GM12801 (cell line): ENCODE data around the gene C4orf51.

Experiments
- CTCF ChIP-seq: IDR thresholded peaks from one replicate; pipeline ENCODE4 v1.5.1; 2011; ENCODE audit warnings: control low read depth; ENCODE audit not compliant: insufficient read length; ENCODE audit errors: extremely low read depth

The C4orf51 gene

GRCh38 chr4:145660064-145660463 lies 19.9 kb upstream of the C4orf51 start:
- TF ChIP-seq CTCF: no peak

GRCh38 chr4:145663194-145663593 lies 16.8 kb upstream of the C4orf51 start:
- no peak for TF ChIP-seq CTCF

GRCh38 chr4:145665773-145666172 lies 14.2 kb upstream of the C4orf51 start:
- TF ChIP-seq CTCF: no peak

- no peak for TF ChIP-seq CTCF
Measured at GRCh38 chr4:145670422-145670821, 9.5 kb upstream of the C4orf51 start.

GRCh38 chr4:145679520-145679919 lies 426 bp upstream of the C4orf51 start:
- TF ChIP-seq CTCF: no peak

- no peak for TF ChIP-seq CTCF
Measured at GRCh38 chr4:145680902-145681301, 956 bp downstream of the C4orf51 start.

GRCh38 chr4:145681518-145681917 lies 1.6 kb downstream of the C4orf51 start:
- TF ChIP-seq CTCF: no peak

GRCh38 chr4:145681956-145682355 lies 2.0 kb downstream of the C4orf51 start:
- no peak for TF ChIP-seq CTCF
